NK-92 treated with Interleukin-12 subunit alpha and Interleukin-12 subunit beta, amount 100 ng/mL, for 24 hours (cell line): ENCODE data around the gene CBX8.

Source experiments
- DNase-seq: peaks from one replicate; lab custom pipeline; 2025; lab: John Stamatoyannopoulos, UW

Gene CBX8

GRCh38 chr17:79796763-79797491 is at the start of gene CBX8:
TSS of gene CBX8 (minus strand) at chr17:79797077. CDS start at chr17:79796998, 79 bp downstream.
- peak; percentile 99 for DNase-seq

- no peak for DNase-seq
These were observed 48.7 kb upstream of the CBX8 start for GRCh38 chr17:79845601-79845949.

GRCh38 chr17:79844869-79845600 is 48.2 kb upstream of the CBX8 start:
- DNase-seq: no peak

- no peak for DNase-seq
These were observed 47.2 kb upstream of the CBX8 start for GRCh38 chr17:79843816-79844800.

- no peak for DNase-seq
These were observed 46.6 kb upstream of the CBX8 start for GRCh38 chr17:79843474-79843815.

- no peak for DNase-seq
These were observed 46.0 kb upstream of the CBX8 start for GRCh38 chr17:79842656-79843473.

- no peak for DNase-seq
These were observed 45.3 kb upstream of the CBX8 start for GRCh38 chr17:79842136-79842655.

- no peak for DNase-seq
These were observed 44.7 kb upstream of the CBX8 start for GRCh38 chr17:79841369-79842135.

- DNase-seq: no peak
These were observed 44.1 kb upstream of the CBX8 start for GRCh38 chr17:79840989-79841286.

GRCh38 chr17:79840269-79840988 is 43.6 kb upstream of the CBX8 start:
- DNase-seq: no peak

GRCh38 chr17:79839356-79840268 is 42.7 kb upstream of the CBX8 start, which contains the start of gene CBX4:
TSS of gene CBX4 (minus strand) at chr17:79839440. CDS start at chr17:79839251, 189 bp downstream.
- DNase-seq: peak; percentile 83

- peak; percentile 44 for DNase-seq
These were observed 41.8 kb upstream of the CBX8 start for GRCh38 chr17:79838522-79839274.

GRCh38 chr17:79837888-79838521 is 41.1 kb upstream of the CBX8 start:
- DNase-seq: no peak

- no peak for DNase-seq
These were observed 40.4 kb upstream of the CBX8 start for GRCh38 chr17:79836972-79837887.

GRCh38 chr17:79836510-79836971 is 39.7 kb upstream of the CBX8 start:
- no peak for DNase-seq

GRCh38 chr17:79835953-79836509 is 39.2 kb upstream of the CBX8 start:
- no peak for DNase-seq
